Progenitor cell of endocrine pancreas (in vitro differentiated cells): ENCODE results near the gene PDE6B. TPM values are rescaled to one million over a fixed set of nuclear protein-coding genes. Genes with fewer than 3 reads are reported as not detected.
A peak's percentile ranks its signal among the peaks of the same experiment; 100 is the strongest.

Experiments used
- DNase-seq: peaks from one replicate; pipeline ENCODE4 v3.0.0; 2021; ENCODE audit warnings: low spot score; ENCODE audit not compliant: unreplicated experiment
- H3K27ac Mint-ChIP-seq: 2 replicates; pipeline ENCODE4 v1.8.0; 2021; ENCODE audit warnings: mild to moderate bottlenecking, moderate library complexity, mixed read lengths
- H3K27me3 Mint-ChIP-seq: 2 replicates; pipeline ENCODE4 v1.8.0; 2021; ENCODE audit warnings: mixed read lengths
- H3K36me3 Mint-ChIP-seq: 2 replicates; pipeline ENCODE4 v1.8.0; 2022; ENCODE audit warnings: mixed read lengths; ENCODE audit not compliant: insufficient read depth
- H3K4me1 Mint-ChIP-seq: 2 replicates; pipeline ENCODE4 v1.8.0; 2021; ENCODE audit warnings: low read depth, mixed read lengths
- H3K4me3 Mint-ChIP-seq: 2 replicates; pipeline ENCODE4 v1.8.0; 2021; ENCODE audit warnings: low read depth, mild to moderate bottlenecking, moderate library complexity, mixed read lengths
- H3K9me3 Mint-ChIP-seq: 2 replicates; pipeline ENCODE4 v1.8.0; 2021; ENCODE audit warnings: low read depth, mixed read lengths
- total RNA-seq: library from RNA; stranded (reverse); gene quantifications from 2 replicates; pipeline ENCODE4 v1.2.1, GENCODE V29; 2021
- TF ChIP-seq, protein P1 (sequence below): fragments of 200-600 bp; sonication (generic); IDR thresholded peaks from one replicate; pipeline ENCODE4 v1.5.0; 2021; ENCODE audit warnings: antibody characterized with exemption, mild to moderate bottlenecking; ENCODE audit not compliant: unreplicated experiment

PDE6B gene
- total RNA-seq, 1 donor from 2014 or later: 10.4 TPM

- DNase-seq: no peak
- TF ChIP-seq, protein P1, sequence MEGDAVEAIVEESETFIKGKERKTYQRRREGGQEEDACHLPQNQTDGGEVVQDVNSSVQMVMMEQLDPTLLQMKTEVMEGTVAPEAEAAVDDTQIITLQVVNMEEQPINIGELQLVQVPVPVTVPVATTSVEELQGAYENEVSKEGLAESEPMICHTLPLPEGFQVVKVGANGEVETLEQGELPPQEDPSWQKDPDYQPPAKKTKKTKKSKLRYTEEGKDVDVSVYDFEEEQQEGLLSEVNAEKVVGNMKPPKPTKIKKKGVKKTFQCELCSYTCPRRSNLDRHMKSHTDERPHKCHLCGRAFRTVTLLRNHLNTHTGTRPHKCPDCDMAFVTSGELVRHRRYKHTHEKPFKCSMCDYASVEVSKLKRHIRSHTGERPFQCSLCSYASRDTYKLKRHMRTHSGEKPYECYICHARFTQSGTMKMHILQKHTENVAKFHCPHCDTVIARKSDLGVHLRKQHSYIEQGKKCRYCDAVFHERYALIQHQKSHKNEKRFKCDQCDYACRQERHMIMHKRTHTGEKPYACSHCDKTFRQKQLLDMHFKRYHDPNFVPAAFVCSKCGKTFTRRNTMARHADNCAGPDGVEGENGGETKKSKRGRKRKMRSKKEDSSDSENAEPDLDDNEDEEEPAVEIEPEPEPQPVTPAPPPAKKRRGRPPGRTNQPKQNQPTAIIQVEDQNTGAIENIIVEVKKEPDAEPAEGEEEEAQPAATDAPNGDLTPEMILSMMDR: no peak
- Mint-ChIP-seq H3K27ac (no peak overlapping the region), H3K36me3 (no peaks in the 10 kb centered on the region), H3K4me3 (no peak overlapping the region), H3K27me3 (peaks cover 53% of the 10 kb centered on the region), H3K4me1 (peaks cover 3% of the 10 kb centered on the region), H3K9me3 (no peaks in the 10 kb centered on the region)
Observed at GRCh38 chr4:616911-617643, 8.3 kb upstream of the PDE6B start.

DNA sequence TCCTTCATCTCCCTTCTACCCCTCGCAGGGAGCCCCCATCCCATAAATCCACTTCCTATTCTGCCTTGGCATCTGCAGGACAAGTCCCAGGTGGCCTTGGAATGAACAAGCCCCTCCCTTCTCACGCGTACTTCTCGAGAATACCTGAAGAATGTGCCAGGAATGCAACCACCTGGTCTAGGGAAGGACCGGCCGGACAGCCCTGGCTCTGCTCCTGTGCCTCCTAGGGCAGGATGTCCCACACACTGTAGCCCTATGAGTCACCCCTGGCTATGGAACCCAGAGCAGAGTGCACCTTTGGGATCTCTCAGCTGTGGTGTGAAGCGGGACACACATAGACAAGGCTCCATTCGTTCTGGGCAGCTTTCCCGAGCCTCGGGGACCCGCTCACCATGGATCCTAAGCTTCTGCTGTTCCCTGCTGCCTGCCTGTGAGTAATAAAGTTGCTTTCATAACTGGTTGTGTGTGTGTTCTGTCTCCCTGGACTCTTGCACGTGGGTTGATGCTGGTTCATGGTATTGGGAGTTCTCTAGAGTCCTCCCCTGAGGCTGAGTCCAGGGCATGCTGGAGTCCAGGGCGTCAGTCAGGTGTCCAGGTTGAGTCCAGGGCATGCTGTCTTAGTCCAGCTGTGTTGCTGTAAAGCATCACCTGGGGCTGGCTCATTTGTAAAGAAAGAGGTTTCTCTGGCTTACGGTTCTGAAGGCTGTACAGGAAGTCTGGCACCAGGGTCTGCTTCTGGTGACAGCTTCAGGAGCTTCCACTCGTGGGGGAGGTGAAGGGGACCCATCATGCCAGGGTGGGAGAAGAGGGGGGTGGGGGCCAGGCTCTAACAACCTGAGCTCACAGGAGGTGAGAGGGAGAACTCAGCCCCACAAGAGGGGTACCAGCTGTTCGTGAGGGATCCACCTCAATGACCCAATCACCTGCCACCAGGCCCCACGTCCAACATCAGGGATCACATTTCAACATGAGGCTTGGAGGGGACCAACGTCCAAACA is 7.4 kb upstream of the PDE6B start:
- Mint-ChIP-seq H3K9me3 (no peaks in the 10 kb centered on the region), H3K27ac (peak overlapping the region; percentile 47), H3K27me3 (peaks cover 59% of the 10 kb centered on the region), H3K36me3 (no peaks in the 10 kb centered on the region), H3K4me3 (no peak overlapping the region), H3K4me1 (peaks cover 3% of the 10 kb centered on the region)
- DNase-seq: no peak
- TF ChIP-seq, protein P1: no peak

DNA sequence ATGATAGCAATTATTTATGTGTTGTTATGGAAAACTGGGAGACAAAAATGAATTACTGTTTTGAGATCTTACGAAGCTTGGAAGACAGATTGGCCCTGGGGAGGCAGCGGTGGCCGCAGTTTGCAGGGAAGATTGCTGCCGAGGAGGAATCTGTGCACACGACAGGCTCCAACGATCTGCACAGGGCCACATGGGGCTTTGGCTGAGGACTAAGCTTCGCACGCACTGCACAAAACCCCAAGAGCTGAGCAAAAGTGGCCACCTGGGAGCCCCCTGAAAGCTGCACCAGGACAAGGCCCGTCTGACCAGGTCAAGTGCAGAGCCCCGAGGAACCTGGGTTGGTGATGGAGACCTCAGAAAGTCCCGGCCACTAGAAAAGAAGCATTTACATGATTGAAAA is 5.2 kb upstream of the PDE6B start:
- peaks cover 48% of the 10 kb centered on the region for H3K27me3 Mint-ChIP-seq

GRCh38 chr4:620851-621261 is 4.5 kb upstream of the PDE6B start:
- no peak overlapping the region for H3K4me3 Mint-ChIP-seq
- H3K36me3 Mint-ChIP-seq: no peaks in the 10 kb centered on the region
- TF ChIP-seq, protein P1: no peak
- H3K27ac Mint-ChIP-seq: no peak overlapping the region
- H3K9me3 Mint-ChIP-seq: no peaks in the 10 kb centered on the region
- H3K27me3 Mint-ChIP-seq: peaks cover 42% of the 10 kb centered on the region
- H3K4me1 Mint-ChIP-seq: peaks cover 3% of the 10 kb centered on the region
- DNase-seq: no peak

More for the DNA sequence above, 5.2 kb upstream of the PDE6B start:
- Mint-ChIP-seq H3K4me1 (peaks cover 3% of the 10 kb centered on the region), H3K27ac (no peak overlapping the region), H3K36me3 (no peaks in the 10 kb centered on the region), H3K4me3 (no peak overlapping the region), H3K9me3 (no peaks in the 10 kb centered on the region)
- no peak for DNase-seq
- TF ChIP-seq, protein P1: no peak

GRCh38 chr4:621296-622070 is 3.9 kb upstream of the PDE6B start:
- H3K4me1 Mint-ChIP-seq: peaks cover 3% of the 10 kb centered on the region
- TF ChIP-seq, protein P1: no peak
- no peak overlapping the region for H3K27ac Mint-ChIP-seq
- H3K27me3 Mint-ChIP-seq: peaks cover 36% of the 10 kb centered on the region
- no peaks in the 10 kb centered on the region for H3K9me3 Mint-ChIP-seq
- no peak for DNase-seq
- H3K4me3 Mint-ChIP-seq: no peak overlapping the region
- no peaks in the 10 kb centered on the region for H3K36me3 Mint-ChIP-seq
